Adrenal gland (tissue), 12 donors: ENCODE measurements around the gene PDXP. TPM values are rescaled to one million over a fixed set of nuclear protein-coding genes. Genes with fewer than 3 reads are reported as not detected.

ENCODE experiments used
- DNase-seq, 7 donors: peaks; one replicate each; pipeline ENCODE4 v3.0.0-alpha.2; 2019 to 2020
- H3K27ac ChIP-seq, 5 donors: fragments of 200-600 bp; sonication (generic) in 4 of 5; 1 replicate in 3 of 5; 2 replicates in 2 of 5; pipeline versions ENCODE4 v1.5.1 to v1.8.0; 2016 to 2020; ENCODE audit warnings: mild to moderate bottlenecking in 1 of 5
- H3K27me3 ChIP-seq: fragments of 200-600 bp; 2 replicates; pipeline ENCODE4 v1.8.0; 2021
- H3K36me3 ChIP-seq, 2 donors: fragments of 200-600 bp; replicated peaks in 1 of 2; 1 replicate in 1 of 2; 2 replicates in 1 of 2; pipeline versions ENCODE4 v1.5.1 to v1.8.0; 2018 to 2022
- H3K4me1 ChIP-seq, 2 donors: fragments of 200-600 bp; replicated peaks in 1 of 2; 1 replicate in 1 of 2; 2 replicates in 1 of 2; pipeline versions ENCODE4 v1.5.1 to v1.8.0; 2018 to 2021
- H3K4me3 ChIP-seq, 4 donors: fragments of 200-600 bp; sonication (generic) in 3 of 4; one replicate each; pipeline ENCODE4 v1.5.1; 2016 to 2018
- H3K9me3 ChIP-seq, 3 donors: fragments of 200-600 bp; sonication (generic) in 1 of 3; replicated peaks in 1 of 3; 1 replicate in 2 of 3; 2 replicates in 1 of 3; pipeline versions ENCODE4 v1.5.1 to v1.8.0; 2016 to 2021
- CTCF ChIP-seq, 6 experiments: fragments of 450-650 bp in 4 of 6; fragments of 200-600 bp in 2 of 6; sonication (generic) in 1 of 6; IDR thresholded peaks; 1 replicate in 5 of 6; 2 replicates in 1 of 6; pipeline versions ENCODE4 v1.5.1 to v1.8.0; 2016 to 2021; ENCODE audit warnings: antibody characterized with exemption in 6 of 6, mild to moderate bottlenecking in 2 of 6, moderate library complexity in 1 of 6
- POLR2A ChIP-seq, 2 donors: fragments of 450-650 bp; IDR thresholded peaks; one replicate each; pipeline ENCODE4 v1.6.1; 2017; ENCODE audit warnings: antibody characterized with exemption in 2 of 2, mild to moderate bottlenecking in 2 of 2, moderate library complexity in 1 of 2
- WGBS, 4 donors: extraction: QIAGEN DNeasy Blood & Tissue Kit in 2 of 4; methylation state at CpG; one replicate each; pipeline versions ENCODE4 v1.1.5 to v1.1.7; 2013 to 2017; 5-methylcytosine and 5-hydroxymethylcytosine counted together
- intact Hi-C, 2 donors: fragments of 100-400 bp; cut with DNase I; formaldehyde crosslinking; loops; one replicate each; pipeline versions ENCODE4 v1.14.1 to v1.15.0; 2022 to 2023
- polyA plus RNA-seq, 3 donors: library from polyadenylated mRNA; stranded (reverse); fragments of 200-250 nt in 2 of 3; fragments of 350-450 nt in 1 of 3; fragmentation: Illumina TruSeq in 1 of 3; extraction: RNeasy Lipid Tissue Mini Kit (QIAGEN cat#74804) in 1 of 3; gene quantifications; one replicate each; pipeline ENCODE4 v1.2.3, GENCODE V29; 2013 to 2014
- total RNA-seq, 9 donors: library from RNA; depleted of rRNA in 4 of 9; stranded (reverse); fragments of >200 nt in 4 of 9; fragments of 120-200 nt in 1 of 9; fragmentation: NEBNext Ultra II Directional in 1 of 9; extraction: Animal tissue kit (Norgen Biotek cat#: 25700) in 1 of 9; gene quantifications; one replicate each; pipeline versions ENCODE4 v1.1.0 to v1.2.4, GENCODE V29; 2013 to 2023
- donor health status: healthy with polysubstance abuse.
- donor health status: Bipolar disorder and iron deficiency.
- donor health status: DM: yes; HTN: yes; CAD: no.
- donor health status: DM: no; HTN: no; CAD: no.
- donor health status: DM: no; HTN: no; CAD: no.
- donor health status: DM: yes; HTN: yes; CAD: no.

Gene PDXP
- total and polyA plus RNA-seq, 12 donors: 10.0 to 49.7 (median 20.2) TPM

DNA sequence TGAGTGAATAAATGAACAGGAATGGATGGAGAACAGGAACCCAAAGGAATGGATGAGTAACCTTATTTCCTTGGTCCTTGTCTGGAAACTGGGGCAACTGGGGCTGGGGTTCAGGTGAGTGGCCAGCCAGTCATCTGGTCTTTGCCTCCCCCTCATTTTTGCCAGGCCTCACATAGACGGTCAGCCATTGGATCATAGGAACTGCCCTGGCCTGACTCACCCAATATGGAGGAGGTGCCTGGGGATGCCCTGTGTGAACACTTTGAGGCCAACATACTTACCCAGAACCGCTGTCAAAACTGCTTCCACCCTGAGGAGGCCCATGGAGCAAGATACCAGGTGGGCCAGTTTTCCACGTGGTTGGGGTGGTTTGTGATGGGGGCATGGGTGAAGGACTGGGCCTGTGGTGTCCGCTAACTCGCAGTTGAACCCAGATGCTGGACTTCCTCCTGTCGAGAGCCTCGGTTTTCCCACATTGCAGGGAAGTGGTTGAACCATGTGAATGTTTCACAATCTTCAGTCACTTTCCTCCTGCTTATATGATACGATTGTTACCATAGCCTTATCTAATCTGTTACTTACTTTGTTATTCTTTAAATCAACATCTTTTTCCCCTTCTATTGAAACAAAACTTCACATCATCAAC, 42.7 kb downstream of the PDXP start:
- H3K9me3 ChIP-seq: no peaks in the 10 kb centered on the region
- whole genome bisulfite sequencing, 4 donors: 59 to 69% (median 64%) methylated on average over 7 to 8 of the region's 8 CpGs
- H3K27ac ChIP-seq: no peak overlapping the region
- intact Hi-C loops: no loop called here
- DNase-seq: no peak
- H3K4me3 ChIP-seq: no peak overlapping the region
- no peak for TF ChIP-seq CTCF (IDR thresholded peaks at IDR 0.05)
- TF ChIP-seq POLR2A (IDR thresholded peaks at IDR 0.05): no peak
- peaks cover 0 to 10% of the 10 kb centered on the region in 2 donors for H3K4me1 ChIP-seq
- H3K36me3 ChIP-seq: no peaks in the 10 kb centered on the region
- no peaks in the 10 kb centered on the region for H3K27me3 ChIP-seq

DNA sequence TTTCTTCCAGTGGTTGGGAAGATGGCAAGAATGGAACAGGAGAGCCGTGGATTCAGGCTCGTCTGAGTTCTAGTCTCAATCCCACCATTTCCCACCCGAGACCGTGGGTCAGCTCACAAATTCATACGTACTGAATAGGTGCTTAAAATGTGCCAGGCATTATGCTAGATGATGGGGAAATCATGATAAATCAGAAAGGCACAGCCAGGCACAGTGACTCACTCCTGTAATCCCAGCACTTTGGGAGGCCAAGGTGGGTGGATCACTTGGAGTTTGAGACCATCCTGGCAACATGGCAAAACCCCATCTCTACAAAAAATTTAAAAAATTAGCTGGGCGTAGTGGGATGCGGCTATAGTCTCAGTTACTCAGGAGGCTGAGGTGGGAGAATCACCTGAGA, 45.4 kb downstream of the PDXP start:
- Histone ChIP-seq H3K4me3 (no peak overlapping the region), H3K27ac (no peak overlapping the region), H3K36me3 (no peaks in the 10 kb centered on the region), H3K4me1 (no peaks in the 10 kb centered on the region), H3K9me3 (no peaks in the 10 kb centered on the region), H3K27me3 (no peaks in the 10 kb centered on the region)
- intact Hi-C loops: no loop called here
- no peak for TF ChIP-seq CTCF (IDR thresholded peaks at IDR 0.05)
- no peak for TF ChIP-seq POLR2A (IDR thresholded peaks at IDR 0.05)
- DNase-seq: no peak
- whole genome bisulfite sequencing, 4 donors: 70 to 79% (median 76%) methylated on average over 7 of the region's 7 CpGs

GRCh38 chr22:37704645-37705044, 46.1 kb downstream of the PDXP start:
- intact Hi-C loops: no loop called here
- 61 to 87% (median 71%) methylated on average over 3 of the region's 3 CpGs for WGBS, 4 donors

GRCh38 chr22:37705205-37705604, 46.7 kb downstream of the PDXP start:
- DNase-seq: no peak
- no peaks in the 10 kb centered on the region for H3K27me3 ChIP-seq
- no peak overlapping the region for H3K27ac ChIP-seq
- no peaks in the 10 kb centered on the region for H3K4me1 ChIP-seq
- H3K4me3 ChIP-seq: no peak overlapping the region
- no peak for TF ChIP-seq POLR2A (IDR thresholded peaks at IDR 0.05)
- TF ChIP-seq CTCF (IDR thresholded peaks at IDR 0.05): no peak
- H3K9me3 ChIP-seq: no peaks in the 10 kb centered on the region
- H3K36me3 ChIP-seq: no peaks in the 10 kb centered on the region
- intact Hi-C loops: no loop called here
- 93 to 97% (median 95%) methylated on average over 3 of the region's 3 CpGs for WGBS, 4 donors

More at GRCh38 chr22:37704645-37705044, 46.1 kb downstream of the PDXP start:
- no peak overlapping the region for H3K4me3 ChIP-seq
- no peak for DNase-seq
- no peak overlapping the region for H3K27ac ChIP-seq
- no peak for TF ChIP-seq CTCF (IDR thresholded peaks at IDR 0.05)
- no peak for TF ChIP-seq POLR2A (IDR thresholded peaks at IDR 0.05)
- H3K27me3 ChIP-seq: no peaks in the 10 kb centered on the region
- H3K4me1 ChIP-seq: no peaks in the 10 kb centered on the region
- H3K36me3 ChIP-seq: no peaks in the 10 kb centered on the region
- no peaks in the 10 kb centered on the region for H3K9me3 ChIP-seq
